ENCODE data around the gene NOVA2.

The NOVA2 gene

GRCh38 chr19:45958320-45958719, 15.3 kb downstream of the NOVA2 start:
- no peak overlapping the region for H3K4me3 ChIP-seq (ENCODE audit: low read depth, low read length, poor library complexity, severe bottlenecking)
- TF ChIP-seq EZH2 (IDR thresholded peaks at IDR 0.05; ENCODE audit: borderline replicate concordance, low read length) = no peak
- TF ChIP-seq CTCF (IDR thresholded peaks at IDR 0.05; ENCODE audit: low read length) = no peak
- no peaks in the 10 kb centered on the region for H3K79me2 ChIP-seq (ENCODE audit: insufficient read depth, low read length)
- H3K36me3 ChIP-seq (ENCODE audit: insufficient read depth, low read length) = no peaks in the 10 kb centered on the region
- no peaks in the 10 kb centered on the region for H3K4me1 ChIP-seq (ENCODE audit: insufficient read depth, low read length, severe bottlenecking)
- H3K9me3 ChIP-seq (ENCODE audit: low read length) = no peaks in the 10 kb centered on the region
- H3K9ac ChIP-seq (ENCODE audit: low read length) = no peak overlapping the region
- H4K20me1 ChIP-seq (ENCODE audit: insufficient read depth, low read length) = no peaks in the 10 kb centered on the region
- H3K9me2 ChIP-seq (ENCODE audit: low read depth, low read length) = no peaks in the 10 kb centered on the region
- H3K27me3 ChIP-seq (ENCODE audit: insufficient read depth, low read length) = no peaks in the 10 kb centered on the region; the same call in 1 of the 2 replicates
- H3K4me2 ChIP-seq (ENCODE audit: low read length) = no peak overlapping the region
- H3F3A ChIP-seq (ENCODE audit: insufficient read depth, low read length) = no peaks in the 10 kb centered on the region
- H3K27ac ChIP-seq (ENCODE audit: low read depth, low read length, poor library complexity, severe bottlenecking) = no peak overlapping the region
- H2AFZ ChIP-seq (ENCODE audit: low read length) = no peak overlapping the region

GRCh38 chr19:45955905-45956608, 17.6 kb downstream of the NOVA2 start:
- no peak overlapping the region for H2AFZ ChIP-seq (ENCODE audit: low read length)
- H3K27ac ChIP-seq (ENCODE audit: low read depth, low read length, poor library complexity, severe bottlenecking) = no peak overlapping the region

GRCh38 chr19:45954156-45954555, 19.5 kb downstream of the NOVA2 start:
- Histone ChIP-seq H3K79me2 (ENCODE audit: insufficient read depth, low read length) (no peaks in the 10 kb centered on the region), H3K9me2 (ENCODE audit: low read depth, low read length) (no peaks in the 10 kb centered on the region), H3K9me3 (ENCODE audit: low read length) (no peaks in the 10 kb centered on the region), H3K9ac (ENCODE audit: low read length) (no peak overlapping the region), H3K36me3 (ENCODE audit: insufficient read depth, low read length) (no peaks in the 10 kb centered on the region), H3K27ac (ENCODE audit: low read depth, low read length, poor library complexity, severe bottlenecking) (no peak overlapping the region), H3K4me1 (ENCODE audit: insufficient read depth, low read length, severe bottlenecking) (no peaks in the 10 kb centered on the region), H3F3A (ENCODE audit: insufficient read depth, low read length) (no peaks in the 10 kb centered on the region), H2AFZ (ENCODE audit: low read length) (no peak overlapping the region), H3K27me3 (ENCODE audit: insufficient read depth, low read length) (peaks cover 4% of the 10 kb centered on the region; the same call in 1 of the 2 replicates), H4K20me1 (ENCODE audit: insufficient read depth, low read length) (no peaks in the 10 kb centered on the region), H3K4me3 (ENCODE audit: low read depth, low read length, poor library complexity, severe bottlenecking) (no peak overlapping the region), H3K4me2 (ENCODE audit: low read length) (no peak overlapping the region)
- TF ChIP-seq CTCF (IDR thresholded peaks at IDR 0.05; ENCODE audit: low read length) (no peak), EZH2 (IDR thresholded peaks at IDR 0.05; ENCODE audit: borderline replicate concordance, low read length) (no peak)

More at GRCh38 chr19:45955905-45956608, 17.6 kb downstream of the NOVA2 start:
- Histone ChIP-seq H3K4me2 (ENCODE audit: low read length) (no peak overlapping the region), H3F3A (ENCODE audit: insufficient read depth, low read length) (no peaks in the 10 kb centered on the region), H3K9me3 (ENCODE audit: low read length) (no peaks in the 10 kb centered on the region), H4K20me1 (ENCODE audit: insufficient read depth, low read length) (no peaks in the 10 kb centered on the region), H3K27me3 (ENCODE audit: insufficient read depth, low read length) (no peaks in the 10 kb centered on the region; the same call in 1 of the 2 replicates), H3K9me2 (ENCODE audit: low read depth, low read length) (no peaks in the 10 kb centered on the region), H3K79me2 (ENCODE audit: insufficient read depth, low read length) (no peaks in the 10 kb centered on the region), H3K4me3 (ENCODE audit: low read depth, low read length, poor library complexity, severe bottlenecking) (no peak overlapping the region), H3K4me1 (ENCODE audit: insufficient read depth, low read length, severe bottlenecking) (no peaks in the 10 kb centered on the region), H3K9ac (ENCODE audit: low read length) (no peak overlapping the region), H3K36me3 (ENCODE audit: insufficient read depth, low read length) (no peaks in the 10 kb centered on the region)
- no peak for TF ChIP-seq EZH2 (IDR thresholded peaks at IDR 0.05; ENCODE audit: borderline replicate concordance, low read length)
- no peak for TF ChIP-seq CTCF (IDR thresholded peaks at IDR 0.05; ENCODE audit: low read length)

All from OCI-LY1 (cell line).